NCI-H526 treated with DMSO at 0.1 percent for 48 hours (cell line): Measurements from ENCODE around the gene POLR2L.

Experiments
- DNase-seq: peaks from one replicate; lab custom pipeline; 2025; lab: John Stamatoyannopoulos, UW

POLR2L gene

DNA sequence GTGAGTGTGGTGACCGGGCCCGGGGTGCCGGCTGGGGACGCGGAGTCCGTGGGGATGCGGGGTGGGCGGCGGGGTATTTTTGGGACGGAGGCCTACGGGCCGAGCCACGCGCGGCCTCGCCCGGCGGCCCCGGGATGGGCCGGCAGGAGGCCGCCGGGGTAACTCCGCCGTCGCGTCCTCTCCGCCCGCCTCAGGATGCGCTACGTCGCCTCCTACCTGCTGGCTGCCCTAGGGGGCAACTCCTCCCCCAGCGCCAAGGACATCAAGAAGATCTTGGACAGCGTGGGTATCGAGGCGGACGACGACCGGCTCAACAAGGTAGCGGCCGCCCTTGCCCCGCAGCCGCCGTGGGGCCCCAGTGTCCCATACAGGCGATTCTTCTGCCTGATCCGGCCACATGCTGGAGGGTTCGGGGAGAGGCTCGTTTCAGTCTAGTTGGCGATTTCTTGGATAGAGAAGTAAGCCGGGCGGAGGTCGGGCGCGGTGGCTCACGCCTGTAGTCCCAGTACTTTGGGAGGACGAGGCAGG, 32.2 kb downstream of the POLR2L start:
- DNase-seq: no peak

DNA sequence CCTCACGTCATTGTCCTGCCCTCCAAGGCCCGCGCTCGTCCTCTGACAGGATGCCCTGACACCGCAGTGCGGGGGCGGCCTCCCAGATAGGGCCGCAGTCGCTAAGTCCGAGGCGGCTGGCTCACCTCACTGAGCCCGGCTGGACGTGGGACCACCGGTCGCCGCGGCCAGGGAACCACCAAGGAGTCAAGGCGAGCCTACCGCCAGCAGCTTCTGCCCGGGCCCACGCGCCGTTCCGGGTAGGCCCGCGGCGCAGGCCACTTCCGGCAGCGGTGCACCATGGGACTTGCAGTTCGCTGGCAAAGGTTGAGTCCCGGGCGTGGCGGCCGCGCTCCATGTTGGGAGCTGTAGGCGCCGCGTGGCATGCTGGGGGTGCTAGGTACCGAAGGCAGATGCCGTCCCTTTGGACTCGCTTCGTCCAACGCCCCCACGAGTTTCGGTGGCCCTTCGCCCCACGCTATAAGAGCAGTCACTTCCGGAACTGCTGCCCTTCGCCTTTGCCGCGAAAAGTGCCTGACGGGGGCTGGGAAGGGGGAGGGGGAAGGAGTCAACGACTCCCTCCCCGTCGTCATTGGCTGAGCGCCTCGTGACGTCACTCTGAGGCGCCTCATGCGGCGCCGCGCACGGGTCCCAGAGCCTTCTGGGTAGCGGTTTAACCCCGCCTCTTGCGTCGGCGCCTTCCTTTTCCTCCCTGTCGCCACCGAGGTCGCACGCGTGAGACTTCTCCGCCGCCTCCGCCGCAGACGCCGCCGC, 32.9 kb downstream of the POLR2L start, which contains the start of gene RPLP2:
Gene RPLP2, plus strand, starts transcription at position 681 of the 753 bp plus-strand sequence. CDS start 268 bp downstream, outside the sequence.
- peak; percentile 98 for DNase-seq

DNA sequence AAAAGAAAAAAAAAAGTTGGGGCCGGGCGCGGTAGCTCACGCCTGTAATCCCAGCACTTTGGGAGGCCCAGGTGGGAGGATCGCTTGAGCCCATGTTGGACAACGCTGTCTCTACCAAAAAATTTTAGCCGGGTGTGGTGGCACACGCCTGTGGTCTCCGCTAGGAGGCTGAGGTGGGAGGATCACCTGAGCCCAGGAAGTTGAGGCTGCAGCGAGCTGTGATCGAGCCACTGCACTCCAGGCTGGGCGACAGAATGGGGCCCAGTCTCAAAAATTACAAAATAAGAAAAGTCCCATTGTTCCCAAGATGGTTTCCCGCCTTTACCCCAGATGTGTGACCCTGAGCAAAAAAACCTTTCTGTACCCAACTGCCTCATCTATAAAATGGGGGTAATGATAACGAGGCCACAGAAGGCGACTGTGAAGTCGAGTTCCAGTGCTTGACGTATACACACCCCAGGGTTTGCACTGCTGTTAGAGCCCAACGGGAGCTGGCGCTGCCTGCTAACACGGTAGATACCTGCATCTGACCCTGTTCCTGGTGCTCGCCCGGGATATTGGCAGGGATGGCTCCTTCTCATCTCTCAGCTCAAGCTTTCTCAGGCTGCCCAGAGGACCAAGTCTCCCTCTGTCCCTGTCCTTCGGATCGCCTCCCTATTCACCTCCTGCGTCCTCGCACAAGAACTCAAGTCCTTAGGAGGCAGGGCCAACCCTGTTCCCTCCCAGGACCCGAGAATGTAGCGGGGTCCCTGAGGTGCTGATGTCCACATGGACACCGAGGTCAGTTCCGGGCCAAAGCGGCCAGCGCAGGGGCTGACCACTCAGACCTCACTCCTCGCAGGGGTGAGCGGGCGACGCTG, 33.7 kb downstream of the POLR2L start:
- no peak for DNase-seq

DNA sequence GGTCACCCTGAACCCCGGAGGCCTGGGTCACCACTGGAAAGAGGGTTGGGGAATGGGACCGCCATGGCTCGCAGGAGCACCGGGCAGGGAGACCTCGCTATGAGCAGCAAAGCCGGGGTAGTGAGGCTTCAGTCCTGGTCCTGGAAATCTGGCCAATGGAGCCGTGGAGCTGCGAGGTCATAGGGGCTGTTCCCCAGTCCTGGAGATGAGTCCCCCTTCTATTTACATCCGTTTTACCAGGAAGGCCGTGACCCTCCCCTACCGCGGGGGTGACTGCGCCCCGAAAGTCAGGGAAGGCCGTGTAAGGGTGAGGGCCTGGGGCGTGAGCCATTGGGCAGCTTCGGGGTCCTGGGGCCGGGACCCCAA, 37.7 kb downstream of the POLR2L start:
- DNase-seq: no peak

DNA sequence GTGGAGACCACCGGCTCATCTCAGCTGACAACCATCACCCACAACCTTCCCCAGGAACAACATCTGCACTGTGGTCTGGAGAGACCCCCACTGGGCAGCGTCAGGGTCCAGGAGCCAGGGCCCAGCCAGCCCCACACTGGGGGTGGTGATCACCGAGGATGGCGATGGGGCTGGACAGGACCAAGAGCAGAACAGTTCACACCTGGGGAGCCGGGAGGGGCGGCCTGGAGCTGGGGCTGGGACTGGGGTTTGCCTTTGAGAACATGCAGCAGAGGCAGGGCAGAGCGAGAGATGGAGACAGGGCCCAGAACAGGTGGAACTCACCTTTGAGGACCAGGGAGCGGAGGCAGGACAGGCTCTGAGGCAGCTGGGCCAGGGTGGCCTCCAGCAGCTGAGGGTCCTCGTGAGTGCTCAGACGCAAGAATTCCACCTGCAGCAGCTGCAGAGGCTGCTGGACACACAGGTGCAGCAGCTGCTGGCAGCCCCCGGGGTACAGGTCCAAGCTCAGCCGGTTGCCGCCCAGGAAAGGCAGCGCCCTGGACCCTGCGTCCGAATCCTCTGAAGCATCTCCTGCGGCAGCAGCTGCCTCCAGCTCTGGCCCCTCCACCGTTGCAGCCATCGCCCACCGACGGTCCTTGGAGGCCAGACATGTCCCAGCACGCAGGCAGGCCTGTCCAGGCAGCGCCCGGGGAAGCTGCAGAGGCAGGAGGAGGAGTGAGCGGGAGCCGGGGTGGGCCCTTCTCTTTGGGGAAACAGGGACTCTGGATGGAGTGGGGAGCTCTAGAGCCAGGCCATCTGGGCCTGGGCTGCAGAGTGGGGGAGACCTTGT, 38.3 kb downstream of the POLR2L start:
- peak; percentile 81 for DNase-seq

DNA sequence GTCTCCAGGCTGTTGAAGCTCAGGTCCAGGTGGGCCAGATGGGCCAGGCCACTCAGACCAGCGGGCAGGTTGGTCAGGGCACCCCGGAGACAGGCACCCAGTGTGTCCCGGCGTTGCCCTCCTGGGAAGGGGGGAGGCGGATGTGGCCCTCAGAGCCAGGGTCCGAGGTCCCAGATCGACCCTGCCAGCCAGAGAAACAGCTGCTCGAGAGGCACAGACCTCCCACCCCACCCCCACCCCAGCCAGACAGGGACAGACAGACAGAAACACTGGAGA, 38.9 kb downstream of the POLR2L start:
- DNase-seq: no peak

DNA sequence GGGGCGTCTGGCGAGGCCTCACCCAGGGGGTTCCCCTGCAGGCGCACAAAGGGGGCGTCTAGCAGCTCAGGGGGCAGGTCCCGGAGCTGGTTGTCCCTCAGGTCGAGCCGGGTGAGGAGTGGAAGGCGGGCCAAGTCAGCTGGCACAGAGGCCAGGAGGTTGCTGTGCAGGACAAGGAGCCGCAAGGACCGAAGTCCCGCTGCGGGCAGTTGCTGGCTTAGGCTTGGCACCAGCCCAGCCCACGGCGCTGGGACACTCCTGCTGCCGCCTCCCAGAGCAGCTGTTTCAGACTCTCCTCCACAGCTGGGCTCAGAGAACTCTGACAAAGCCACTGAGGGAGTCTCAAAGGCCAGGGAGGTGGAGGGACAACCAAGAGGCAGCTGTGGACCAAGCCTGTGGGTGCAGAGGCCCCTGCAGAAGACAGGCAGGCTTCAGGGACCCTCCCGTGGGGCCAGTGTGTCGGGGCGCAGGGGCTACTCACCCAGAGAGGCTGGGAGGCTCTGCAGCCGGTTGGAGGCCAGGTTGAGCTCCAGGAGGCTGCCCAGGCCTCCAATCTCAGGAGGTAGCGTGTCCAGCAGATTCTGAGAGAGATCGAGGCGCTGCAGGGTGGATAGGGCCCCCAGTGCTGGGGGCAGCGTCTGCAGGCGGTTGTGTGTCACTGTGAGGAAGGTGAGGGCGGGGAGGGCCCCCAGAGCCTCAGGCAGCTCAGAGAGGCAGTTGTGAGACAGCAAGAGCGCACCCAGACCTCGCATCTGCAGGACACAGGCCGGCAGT, 39.4 kb downstream of the POLR2L start:
- DNase-seq: no peak

DNA sequence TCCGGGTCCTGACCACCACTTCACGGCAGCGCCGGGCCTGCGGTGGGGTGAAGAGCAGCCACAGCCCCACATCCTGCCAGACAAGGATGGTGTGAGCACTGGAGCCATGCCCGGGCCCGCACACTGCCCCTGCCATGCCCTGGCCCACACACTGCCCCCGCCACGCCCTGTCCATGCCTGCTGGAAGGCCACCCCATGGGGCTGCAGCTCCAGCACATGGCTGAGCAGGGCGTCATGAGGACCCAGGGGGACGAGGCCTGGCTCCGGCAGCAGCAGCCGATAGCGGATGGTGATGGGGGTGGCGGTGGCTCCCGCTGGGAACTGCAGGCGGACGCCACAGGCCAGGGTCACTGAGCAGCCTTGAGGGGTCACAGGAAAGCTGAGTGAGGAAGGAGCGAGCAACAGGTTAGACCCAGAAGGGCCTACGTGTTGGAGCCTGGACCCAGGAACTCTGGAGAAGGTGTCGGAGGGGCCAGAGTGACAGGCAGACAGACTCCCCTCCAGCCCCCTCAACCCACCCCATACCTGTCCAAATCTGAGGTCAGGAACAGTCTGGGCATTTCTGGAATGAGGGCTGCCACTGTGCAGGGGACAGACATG, 40.2 kb downstream of the POLR2L start:
- DNase-seq: no peak

DNA sequence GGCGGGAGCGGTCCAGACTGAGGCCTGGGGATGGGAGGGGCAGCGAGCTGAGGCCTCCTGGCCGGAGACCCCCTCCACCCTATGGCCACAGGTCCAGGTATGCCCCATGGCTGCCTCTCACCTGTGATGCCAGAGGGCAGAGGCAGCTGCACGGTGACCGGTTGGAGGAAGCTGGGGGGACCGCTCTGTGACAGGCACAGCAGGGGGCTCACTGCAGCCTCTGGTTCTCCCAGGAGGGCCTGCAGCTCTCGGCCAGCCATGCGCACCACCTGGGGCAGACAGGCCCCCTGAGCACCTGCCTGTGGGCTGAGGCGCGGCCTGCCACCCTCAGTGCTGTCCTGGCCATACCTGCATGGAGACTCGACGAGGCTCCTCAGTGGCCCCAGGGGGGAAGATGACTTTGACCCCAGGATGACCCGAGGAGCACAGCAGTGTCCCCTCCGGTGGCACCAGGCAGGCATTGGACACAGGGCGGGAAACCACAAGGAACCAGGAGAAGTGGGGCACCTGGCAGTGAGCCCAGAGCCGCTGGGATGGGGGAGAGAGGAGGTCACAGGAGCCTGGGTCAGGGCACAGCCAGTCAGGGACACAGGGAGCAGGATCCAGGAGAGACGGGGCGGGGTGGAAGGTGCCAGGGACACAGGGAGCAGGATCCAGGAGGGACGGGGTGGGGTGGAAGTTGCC, 41.1 kb downstream of the POLR2L start:
- DNase-seq: no peak

DNA sequence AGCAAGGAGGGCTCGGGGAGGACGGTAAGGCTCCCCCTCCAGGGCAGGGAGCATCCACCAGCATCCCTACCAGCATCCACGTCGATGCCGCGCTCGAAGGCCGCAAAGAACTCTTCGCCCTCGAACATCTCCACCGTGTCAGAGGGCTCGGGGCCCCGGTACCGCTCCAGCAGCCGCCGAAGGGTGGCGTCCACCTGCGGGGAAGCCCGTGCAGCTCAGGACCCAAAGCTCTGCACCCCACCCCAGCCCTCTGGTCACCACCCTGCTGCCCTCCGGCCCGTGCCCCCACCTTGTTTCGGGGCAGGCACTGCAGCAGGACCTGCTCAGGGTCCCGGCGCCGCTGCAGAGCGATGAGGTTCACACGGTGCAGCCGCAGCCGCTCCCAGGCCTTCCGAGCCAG, 41.9 kb downstream of the POLR2L start:
- DNase-seq: no peak

DNA sequence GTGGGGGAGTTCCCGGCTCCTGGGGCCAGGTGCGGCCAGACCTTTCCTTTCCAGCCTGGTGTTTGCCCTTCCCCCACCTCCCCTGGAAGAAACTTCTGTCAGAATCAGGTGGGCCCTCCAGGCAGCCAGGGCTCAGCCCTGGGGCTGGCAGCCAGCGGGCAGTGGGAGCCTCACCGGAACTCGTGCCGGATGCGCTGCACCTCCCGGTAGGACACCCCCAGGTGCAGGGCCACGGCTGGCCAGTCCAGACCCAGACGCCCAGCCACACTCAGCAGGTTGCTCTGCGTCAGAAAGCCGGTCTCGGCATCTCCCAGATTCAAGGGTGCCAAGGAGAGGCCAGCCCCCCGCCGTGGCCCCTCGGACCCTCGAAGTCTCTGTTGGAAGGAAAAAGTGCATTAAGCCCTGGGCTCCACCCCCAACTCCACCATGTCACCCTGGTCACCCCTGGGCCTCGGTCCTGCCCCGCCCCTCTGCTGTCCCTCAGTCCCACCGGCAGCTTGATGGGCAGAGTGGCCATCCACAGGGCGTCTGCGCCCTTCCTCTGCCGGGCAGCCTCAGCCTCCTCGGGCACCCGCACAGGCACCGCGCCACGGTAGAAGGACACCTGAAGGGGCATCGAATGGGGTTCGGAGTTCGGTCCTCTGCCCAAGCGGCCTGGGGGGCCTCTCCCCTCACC, 42.5 kb downstream of the POLR2L start:
- DNase-seq: no peak

DNA sequence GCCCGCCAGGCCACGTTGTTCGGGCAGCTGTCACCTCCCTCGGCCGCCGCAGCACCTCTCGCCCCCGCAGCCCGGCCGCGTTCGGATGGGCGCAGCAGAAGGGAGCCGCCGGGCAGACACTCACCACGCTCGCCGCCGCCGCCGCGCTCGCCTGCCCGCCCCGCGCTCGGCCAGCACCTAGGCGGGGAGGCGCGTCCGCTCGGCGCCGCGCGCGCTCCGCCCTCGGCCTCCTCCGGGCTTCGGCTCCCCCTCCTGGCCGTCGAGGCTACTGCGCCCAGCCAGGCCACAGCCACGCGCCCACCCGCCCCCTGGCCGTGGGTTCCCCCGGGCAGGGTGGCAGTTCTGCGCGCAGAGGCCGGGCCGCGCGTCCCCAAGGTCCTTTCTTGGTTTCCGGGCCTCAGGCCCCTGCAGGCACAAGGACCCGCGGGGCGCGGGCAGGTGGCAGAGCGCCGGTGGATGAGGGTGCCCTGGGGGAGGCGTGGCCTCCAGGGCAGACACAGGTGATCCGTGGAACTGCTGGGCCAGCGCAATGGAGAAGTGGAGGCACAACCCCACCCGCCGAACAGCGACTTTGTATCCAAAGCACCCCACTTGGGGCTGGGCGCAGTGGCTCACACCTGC, 44.1 kb downstream of the POLR2L start, which contains the start of gene SLC25A22:
Gene SLC25A22, minus strand, starts transcription at position 189 of the 621 bp plus-strand sequence. CDS start 3,275 bp downstream, outside the sequence.
- peak; percentile 55 for DNase-seq

DNA sequence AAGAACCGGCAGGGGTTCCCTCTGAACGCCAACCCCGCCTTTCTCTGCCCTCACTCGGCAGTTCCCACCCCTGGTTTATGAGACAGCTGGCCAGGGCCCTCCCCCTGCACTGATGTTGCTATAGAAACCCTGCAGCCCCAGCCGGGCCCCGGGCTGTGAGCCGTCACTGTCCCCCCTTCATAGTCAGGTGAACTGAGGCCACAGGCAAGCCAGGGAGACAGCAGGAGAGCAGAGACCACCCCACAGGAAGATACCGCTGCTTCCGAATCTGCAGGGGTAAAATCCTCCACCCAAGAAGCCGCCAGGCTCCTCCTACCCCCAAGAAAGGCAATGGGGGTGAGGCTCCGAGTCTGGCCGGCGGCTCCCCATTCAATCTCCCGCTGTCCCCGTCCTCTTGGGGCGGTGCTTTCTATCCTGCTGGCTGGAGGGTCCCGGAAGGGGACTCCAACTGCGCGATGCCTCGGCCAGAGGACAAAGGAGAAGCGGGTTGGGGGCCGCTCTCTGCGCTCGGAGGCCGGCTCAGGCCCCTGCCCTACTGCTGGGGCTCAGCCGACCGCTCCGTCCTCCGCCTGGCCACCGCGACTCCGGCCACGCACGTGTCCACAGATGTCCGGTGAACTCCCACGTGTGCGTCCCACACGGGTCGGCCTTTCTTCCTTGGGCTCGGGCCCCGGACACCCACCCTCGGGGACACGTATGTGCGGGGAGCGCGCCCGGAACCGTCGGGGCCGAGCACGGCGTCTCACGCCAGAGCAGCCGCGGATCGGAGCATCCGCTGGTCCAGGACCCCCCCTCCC, 44.8 kb downstream of the POLR2L start:
- DNase-seq: peak; percentile 64

DNA sequence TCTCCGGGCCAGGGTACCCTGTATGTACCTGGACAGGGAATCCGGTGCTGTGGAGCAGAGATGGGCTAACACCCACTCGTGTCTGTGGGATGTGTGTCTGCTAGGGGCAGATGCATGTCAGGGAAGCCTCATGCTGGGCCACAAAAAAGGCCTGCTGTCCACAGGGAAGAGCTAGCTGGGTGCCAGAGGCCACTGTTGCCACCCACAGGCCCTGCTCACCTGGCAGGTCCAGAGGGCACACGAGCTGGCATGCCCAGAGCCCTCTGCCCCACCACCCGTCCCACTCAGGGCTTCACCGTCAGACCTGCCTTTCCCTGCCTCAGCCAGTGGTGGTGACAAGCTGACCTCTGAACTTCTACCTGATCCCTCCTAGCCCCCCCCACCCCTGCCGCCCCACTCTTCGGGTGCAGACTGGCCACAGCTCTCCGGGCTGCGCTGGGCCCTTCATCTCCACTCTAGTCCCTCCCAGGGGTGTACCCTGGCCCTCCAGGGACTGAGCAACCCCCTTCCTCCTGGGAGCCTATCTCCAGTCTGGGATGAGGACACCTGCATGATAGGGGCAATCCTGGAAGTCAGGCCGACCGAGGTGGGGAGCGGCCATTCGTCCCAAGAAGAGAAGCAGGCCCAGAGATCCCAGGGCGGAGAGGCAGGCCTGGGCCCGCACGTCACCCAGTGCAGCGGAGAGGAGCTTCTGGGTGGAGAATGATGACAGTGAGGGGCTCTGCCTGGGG, 45.6 kb downstream of the POLR2L start:
- DNase-seq: no peak

DNA sequence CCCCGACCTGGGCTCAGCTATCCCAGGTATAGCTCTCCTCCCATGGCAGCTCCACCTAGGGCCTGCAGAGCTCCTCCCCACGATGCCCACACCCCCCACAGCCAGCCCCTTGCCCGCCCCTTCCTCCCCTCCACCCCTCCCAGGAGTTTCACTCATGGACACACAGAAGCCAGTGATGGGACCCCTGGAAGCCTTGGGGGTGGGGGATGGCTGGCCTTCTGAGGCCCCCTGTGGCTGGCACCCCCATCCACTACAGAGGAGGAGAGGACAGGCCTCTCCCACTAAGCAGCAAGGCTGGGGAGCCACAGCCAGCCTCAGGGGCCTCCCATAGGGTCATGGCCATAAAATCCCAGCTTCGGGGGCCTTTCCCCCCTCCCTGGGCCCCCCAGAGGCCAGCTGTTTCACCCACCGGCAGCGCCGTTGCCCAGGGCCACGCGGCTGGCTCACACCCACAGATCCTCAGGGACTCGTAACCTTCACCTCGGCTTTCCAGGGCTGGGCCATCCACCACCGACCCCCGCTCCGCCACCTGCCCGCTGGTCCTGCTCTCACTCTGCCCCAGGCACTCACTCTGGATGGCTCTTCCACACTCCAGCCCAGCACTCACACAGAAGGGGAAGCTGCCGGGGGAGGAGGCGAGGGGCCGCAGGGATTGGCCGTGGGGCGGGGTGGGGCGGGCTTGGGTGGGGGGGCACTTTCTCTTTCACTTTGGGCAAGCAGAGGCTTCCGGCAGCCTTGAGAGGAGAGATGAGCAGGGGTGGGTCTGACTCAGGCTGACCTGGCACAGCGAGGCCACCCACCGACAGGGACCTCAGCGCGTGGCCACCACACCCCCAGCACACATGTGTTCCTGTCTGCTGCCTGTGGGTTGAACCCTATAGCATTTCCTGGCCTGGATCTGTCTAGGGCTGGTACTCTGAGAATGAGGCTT, 46.4 kb downstream of the POLR2L start:
- DNase-seq: peak; percentile 65

DNA sequence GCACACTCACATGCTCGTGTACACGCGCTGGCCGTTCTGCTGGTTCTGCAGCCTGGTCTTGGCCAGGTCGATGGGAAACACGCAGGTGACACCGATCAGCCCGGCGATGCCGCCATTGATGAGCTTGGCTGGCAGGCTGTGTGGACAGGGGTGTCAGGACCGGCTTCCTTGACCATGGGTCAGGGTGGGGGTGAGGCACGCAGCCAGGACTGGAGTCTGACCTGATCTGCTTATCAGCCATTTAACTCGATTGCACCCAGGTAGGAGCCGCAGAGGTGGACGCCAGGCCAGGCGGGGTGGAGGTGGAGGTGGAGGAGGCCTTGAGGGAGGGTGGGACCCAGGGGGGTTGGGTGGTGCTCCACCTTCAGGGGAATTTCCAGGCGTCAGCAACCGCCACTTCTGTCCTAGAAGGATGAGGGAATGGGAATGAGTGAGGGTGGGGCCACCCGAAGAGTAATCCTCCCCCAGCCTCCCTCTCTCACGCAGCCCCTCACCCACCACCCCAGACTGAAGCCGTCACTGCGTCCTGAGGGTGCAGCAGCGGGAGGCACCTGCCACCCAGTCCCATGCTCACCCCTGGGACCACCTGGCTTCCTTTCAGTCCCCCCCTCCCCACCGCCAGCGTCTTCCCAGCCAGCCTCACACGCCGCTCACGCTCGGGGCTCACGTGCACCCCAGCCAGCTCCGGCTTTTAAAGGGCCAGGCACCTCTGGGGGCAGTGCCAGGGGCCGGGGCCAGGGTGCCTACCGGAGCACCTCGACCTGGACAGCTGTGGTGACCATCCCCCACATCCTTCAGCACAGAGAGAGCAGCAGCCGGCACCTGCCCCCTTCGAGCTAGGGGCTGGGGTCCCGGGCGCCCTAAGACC, 47.3 kb downstream of the POLR2L start:
- DNase-seq: peak; percentile 35
